Adrenal gland (tissue), 12 donors: Measurements from ENCODE around the gene TFPI2. TPM values are rescaled to one million over a fixed set of nuclear protein-coding genes. Genes with fewer than 3 reads are reported as not detected.

Experiments
- DNase-seq, 7 donors: peaks; one replicate each; pipeline ENCODE4 v3.0.0-alpha.2; 2019 to 2020
- H3K27ac ChIP-seq, 5 donors: fragments of 200-600 bp; sonication (generic) in 4 of 5; 1 replicate in 3 of 5; 2 replicates in 2 of 5; pipeline versions ENCODE4 v1.5.1 to v1.8.0; 2016 to 2020; ENCODE audit warnings: mild to moderate bottlenecking in 1 of 5
- H3K27me3 ChIP-seq: fragments of 200-600 bp; 2 replicates; pipeline ENCODE4 v1.8.0; 2021
- H3K36me3 ChIP-seq, 2 donors: fragments of 200-600 bp; replicated peaks in 1 of 2; 1 replicate in 1 of 2; 2 replicates in 1 of 2; pipeline versions ENCODE4 v1.5.1 to v1.8.0; 2018 to 2022
- H3K4me1 ChIP-seq, 2 donors: fragments of 200-600 bp; replicated peaks in 1 of 2; 1 replicate in 1 of 2; 2 replicates in 1 of 2; pipeline versions ENCODE4 v1.5.1 to v1.8.0; 2018 to 2021
- H3K4me3 ChIP-seq, 4 donors: fragments of 200-600 bp; sonication (generic) in 3 of 4; one replicate each; pipeline ENCODE4 v1.5.1; 2016 to 2018
- H3K9me3 ChIP-seq, 3 donors: fragments of 200-600 bp; sonication (generic) in 1 of 3; replicated peaks in 1 of 3; 1 replicate in 2 of 3; 2 replicates in 1 of 3; pipeline versions ENCODE4 v1.5.1 to v1.8.0; 2016 to 2021
- POLR2A ChIP-seq, 2 donors: fragments of 450-650 bp; IDR thresholded peaks; one replicate each; pipeline ENCODE4 v1.6.1; 2017; ENCODE audit warnings: antibody characterized with exemption in 2 of 2, mild to moderate bottlenecking in 2 of 2, moderate library complexity in 1 of 2
- WGBS, 4 donors: extraction: QIAGEN DNeasy Blood & Tissue Kit in 2 of 4; methylation state at CpG; one replicate each; pipeline versions ENCODE4 v1.1.5 to v1.1.7; 2013 to 2017; 5-methylcytosine and 5-hydroxymethylcytosine counted together
- intact Hi-C, 2 donors: fragments of 100-400 bp; cut with DNase I; formaldehyde crosslinking; loops; one replicate each; pipeline versions ENCODE4 v1.14.1 to v1.15.0; 2022 to 2023
- polyA plus RNA-seq, 3 donors: library from polyadenylated mRNA; stranded (reverse); fragments of 200-250 nt in 2 of 3; fragments of 350-450 nt in 1 of 3; fragmentation: Illumina TruSeq in 1 of 3; extraction: RNeasy Lipid Tissue Mini Kit (QIAGEN cat#74804) in 1 of 3; gene quantifications; one replicate each; pipeline ENCODE4 v1.2.3, GENCODE V29; 2013 to 2014
- total RNA-seq, 9 donors: library from RNA; depleted of rRNA in 4 of 9; stranded (reverse); fragments of >200 nt in 4 of 9; fragments of 120-200 nt in 1 of 9; fragmentation: NEBNext Ultra II Directional in 1 of 9; extraction: Animal tissue kit (Norgen Biotek cat#: 25700) in 1 of 9; gene quantifications; one replicate each; pipeline versions ENCODE4 v1.1.0 to v1.2.4, GENCODE V29; 2013 to 2023
- TF ChIP-seq, protein P1 (sequence below), 6 experiments: fragments of 450-650 bp in 4 of 6; fragments of 200-600 bp in 2 of 6; sonication (generic) in 1 of 6; IDR thresholded peaks; 1 replicate in 5 of 6; 2 replicates in 1 of 6; pipeline versions ENCODE4 v1.5.1 to v1.8.0; 2016 to 2021; ENCODE audit warnings: antibody characterized with exemption in 6 of 6, mild to moderate bottlenecking in 2 of 6, moderate library complexity in 1 of 6
- donor health status: healthy with polysubstance abuse.
- donor health status: Bipolar disorder and iron deficiency.
- donor health status: DM: yes; HTN: yes; CAD: no.
- donor health status: DM: no; HTN: no; CAD: no.
- donor health status: DM: no; HTN: no; CAD: no.
- donor health status: DM: yes; HTN: yes; CAD: no.

TFPI2 gene
- total and polyA plus RNA-seq, 12 donors = 7.4 to 87.8 (median 24.0) TPM

- no peaks in the 10 kb centered on the region for H3K27me3 ChIP-seq
- DNase-seq = no peak
- TF ChIP-seq, protein P1, sequence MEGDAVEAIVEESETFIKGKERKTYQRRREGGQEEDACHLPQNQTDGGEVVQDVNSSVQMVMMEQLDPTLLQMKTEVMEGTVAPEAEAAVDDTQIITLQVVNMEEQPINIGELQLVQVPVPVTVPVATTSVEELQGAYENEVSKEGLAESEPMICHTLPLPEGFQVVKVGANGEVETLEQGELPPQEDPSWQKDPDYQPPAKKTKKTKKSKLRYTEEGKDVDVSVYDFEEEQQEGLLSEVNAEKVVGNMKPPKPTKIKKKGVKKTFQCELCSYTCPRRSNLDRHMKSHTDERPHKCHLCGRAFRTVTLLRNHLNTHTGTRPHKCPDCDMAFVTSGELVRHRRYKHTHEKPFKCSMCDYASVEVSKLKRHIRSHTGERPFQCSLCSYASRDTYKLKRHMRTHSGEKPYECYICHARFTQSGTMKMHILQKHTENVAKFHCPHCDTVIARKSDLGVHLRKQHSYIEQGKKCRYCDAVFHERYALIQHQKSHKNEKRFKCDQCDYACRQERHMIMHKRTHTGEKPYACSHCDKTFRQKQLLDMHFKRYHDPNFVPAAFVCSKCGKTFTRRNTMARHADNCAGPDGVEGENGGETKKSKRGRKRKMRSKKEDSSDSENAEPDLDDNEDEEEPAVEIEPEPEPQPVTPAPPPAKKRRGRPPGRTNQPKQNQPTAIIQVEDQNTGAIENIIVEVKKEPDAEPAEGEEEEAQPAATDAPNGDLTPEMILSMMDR (IDR thresholded peaks at IDR 0.05) = no peak
- TF ChIP-seq POLR2A (IDR thresholded peaks at IDR 0.05) = no peak
- 64 to 76% (median 74%) methylated on average over 2 of the region's 2 CpGs for WGBS, 4 donors
- H3K9me3 ChIP-seq = no peaks in the 10 kb centered on the region
- no peaks in the 10 kb centered on the region for H3K4me1 ChIP-seq
- intact Hi-C loops = no loop called here
- no peak overlapping the region for H3K4me3 ChIP-seq
- H3K36me3 ChIP-seq = no peaks in the 10 kb centered on the region
- H3K27ac ChIP-seq = no peak overlapping the region
Observed at GRCh38 chr7:93935102-93935501, 44.5 kb upstream of the TFPI2 start.

- Histone ChIP-seq H3K27me3 (no peaks in the 10 kb centered on the region), H3K4me1 (no peaks in the 10 kb centered on the region), H3K4me3 (no peak overlapping the region), H3K27ac (no peak overlapping the region), H3K9me3 (no peaks in the 10 kb centered on the region), H3K36me3 (no peaks in the 10 kb centered on the region)
- TF ChIP-seq, protein P1 (IDR thresholded peaks at IDR 0.05) = no peak
- no peak for TF ChIP-seq POLR2A (IDR thresholded peaks at IDR 0.05)
- DNase-seq = no peak
- 86 to 90% (median 88%) methylated on average over 3 of the region's 3 CpGs for WGBS, 4 donors
- intact Hi-C loops = no loop called here
Observed at GRCh38 chr7:93933156-93933555, 42.6 kb upstream of the TFPI2 start.

GRCh38 chr7:93931655-93932054, 41.1 kb upstream of the TFPI2 start:
- 73 to 88% (median 74%) methylated on average over 3 of the region's 3 CpGs for WGBS, 4 donors
- intact Hi-C loops = no loop called here
- Histone ChIP-seq H3K27ac (no peak overlapping the region), H3K36me3 (no peaks in the 10 kb centered on the region), H3K27me3 (no peaks in the 10 kb centered on the region), H3K9me3 (no peaks in the 10 kb centered on the region), H3K4me3 (no peak overlapping the region), H3K4me1 (no peaks in the 10 kb centered on the region)
- TF ChIP-seq, protein P1 (IDR thresholded peaks at IDR 0.05) = no peak
- TF ChIP-seq POLR2A (IDR thresholded peaks at IDR 0.05) = no peak
- no peak for DNase-seq

- Histone ChIP-seq H3K27me3 (no peaks in the 10 kb centered on the region), H3K36me3 (no peaks in the 10 kb centered on the region), H3K27ac (no peak overlapping the region), H3K9me3 (no peaks in the 10 kb centered on the region), H3K4me3 (no peak overlapping the region), H3K4me1 (peaks cover 0 to 8% of the 10 kb centered on the region in 2 donors)
- no peak for DNase-seq
- intact Hi-C loops = loop anchor here in 1 of 2 donors (10.0 kb wide), 1 partner anchor 77 kb away; the partner anchor contains the start of gene BET1
- WGBS, 4 donors = 80 to 88% (median 85%) methylated on average over 3 of the region's 3 CpGs
- TF ChIP-seq, protein P1 (IDR thresholded peaks at IDR 0.05) = no peak
- no peak for TF ChIP-seq POLR2A (IDR thresholded peaks at IDR 0.05)
Observed at GRCh38 chr7:93927585-93927984, 37.0 kb upstream of the TFPI2 start.
